ENCODE data around the gene GAB2.

- TF ChIP-seq CTCF (IDR thresholded peaks at IDR 0.05; ENCODE audit: borderline replicate concordance, extremely low read depth, low read length, poor library complexity, severe bottlenecking) (no peak), EZH2 (IDR thresholded peaks at IDR 0.05; ENCODE audit: borderline replicate concordance, low read depth, low read length, severe bottlenecking) (no peak)
Observed at GRCh38 chr11:78423241-78423640, 5.6 kb upstream of the GAB2 start.

Measured in DND-41 (cell line).